Lower lobe of right lung (tissue), 2 donors: Measurements from ENCODE around the gene RIPOR3. TPM values are rescaled to one million over a fixed set of nuclear protein-coding genes. Genes with fewer than 3 reads are reported as not detected.
A peak's percentile ranks its signal among the peaks of the same experiment; 100 is the strongest.

ENCODE experiments used
- ATAC-seq, 2 donors: fragments of 200-7000 bp; cut with Tn5 transposase; one replicate each; pipeline ENCODE4 v1.9.1; 2020 to 2022; ENCODE audit warnings: mild to moderate bottlenecking in 2 of 2, moderate library complexity in 2 of 2
- DNase-seq: peaks from one replicate; pipeline ENCODE4 v3.0.0-alpha.2; 2020
- H3K27ac ChIP-seq: fragments of 200-600 bp; one replicate; pipeline ENCODE4 v1.8.0; 2022
- H3K27me3 ChIP-seq: fragments of 200-600 bp; one replicate; pipeline ENCODE4 v1.8.0; 2022; ENCODE audit warnings: low read depth
- H3K36me3 ChIP-seq: fragments of 200-600 bp; one replicate; pipeline ENCODE4 v1.8.0; 2022; ENCODE audit warnings: mild to moderate bottlenecking
- H3K4me1 ChIP-seq: fragments of 200-600 bp; one replicate; pipeline ENCODE4 v1.8.0; 2022
- H3K4me3 ChIP-seq: fragments of 200-600 bp; one replicate; pipeline ENCODE4 v1.8.0; 2022; ENCODE audit warnings: mild to moderate bottlenecking
- H3K9me3 ChIP-seq: fragments of 200-600 bp; one replicate; pipeline ENCODE4 v1.8.0; 2022
- intact Hi-C: fragments of 100-400 bp; cut with DNase I; formaldehyde crosslinking; loops from one replicate; pipeline ENCODE4 v1.11.0; 2022
- long read RNA-seq: library from polyadenylated mRNA; unstranded; transcript quantifications from one replicate; pipeline ENCODE4 v2.0.0, GENCODE V29; 2021
- total RNA-seq: library from RNA; stranded (reverse); fragmentation: NEBNext Ultra II Directional; extraction: Animal tissue kit (Norgen Biotek cat#: 25700); gene quantifications from one replicate; pipeline ENCODE4 v1.2.1, GENCODE V29; 2021
- TF ChIP-seq, protein P1 (sequence below): fragments of 200-600 bp; IDR thresholded peaks from one replicate; pipeline ENCODE4 v1.8.0; 2022; ENCODE audit warnings: antibody characterized with exemption, mild to moderate bottlenecking
- donor health status: DM: no; HTN: yes; CAD: no; lungs with severe emphysema.

The RIPOR3 gene
- total RNA-seq = 11.0 TPM
- long read RNA-seq, full-length matches to known transcripts = 2 of 34 reads
- long read RNA-seq, partial matches to known transcripts = 12 of 34 reads
- long read RNA-seq, other reads (novel, unspliced or antisense) = 20 of 34 reads

GRCh38 chr20:50690650-50691572, at the start of gene RIPOR3:
RIPOR3 (minus strand) TSS chr20:50691542; CDS start chr20:50691128, 414 bp downstream.
- Histone ChIP-seq H3K27me3 (peaks cover 21% of the 10 kb centered on the region), H3K9me3 (no peaks in the 10 kb centered on the region), H3K27ac (peak within 1 kb of the TSS; percentile 24), H3K4me1 (peaks cover 30% of the 10 kb centered on the region), H3K4me3 (peak within 1 kb of the TSS; percentile 51), H3K36me3 (no peaks in the 10 kb centered on the region)
- intact Hi-C loops = no loop called here
- ATAC-seq (peak; percentile 19 to 51), DNase-seq (no peak)
- TF ChIP-seq, protein P1, sequence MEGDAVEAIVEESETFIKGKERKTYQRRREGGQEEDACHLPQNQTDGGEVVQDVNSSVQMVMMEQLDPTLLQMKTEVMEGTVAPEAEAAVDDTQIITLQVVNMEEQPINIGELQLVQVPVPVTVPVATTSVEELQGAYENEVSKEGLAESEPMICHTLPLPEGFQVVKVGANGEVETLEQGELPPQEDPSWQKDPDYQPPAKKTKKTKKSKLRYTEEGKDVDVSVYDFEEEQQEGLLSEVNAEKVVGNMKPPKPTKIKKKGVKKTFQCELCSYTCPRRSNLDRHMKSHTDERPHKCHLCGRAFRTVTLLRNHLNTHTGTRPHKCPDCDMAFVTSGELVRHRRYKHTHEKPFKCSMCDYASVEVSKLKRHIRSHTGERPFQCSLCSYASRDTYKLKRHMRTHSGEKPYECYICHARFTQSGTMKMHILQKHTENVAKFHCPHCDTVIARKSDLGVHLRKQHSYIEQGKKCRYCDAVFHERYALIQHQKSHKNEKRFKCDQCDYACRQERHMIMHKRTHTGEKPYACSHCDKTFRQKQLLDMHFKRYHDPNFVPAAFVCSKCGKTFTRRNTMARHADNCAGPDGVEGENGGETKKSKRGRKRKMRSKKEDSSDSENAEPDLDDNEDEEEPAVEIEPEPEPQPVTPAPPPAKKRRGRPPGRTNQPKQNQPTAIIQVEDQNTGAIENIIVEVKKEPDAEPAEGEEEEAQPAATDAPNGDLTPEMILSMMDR = no peak

GRCh38 chr20:50737352-50737751, 46.0 kb upstream of the RIPOR3 start:
- Histone ChIP-seq H3K9me3 (no peaks in the 10 kb centered on the region), H3K27me3 (no peaks in the 10 kb centered on the region), H3K36me3 (no peaks in the 10 kb centered on the region), H3K4me1 (peaks cover 13% of the 10 kb centered on the region), H3K4me3 (no peak overlapping the region), H3K27ac (no peak overlapping the region)
- ATAC-seq (peak in 1 of 2 donors; percentile 43), DNase-seq (no peak)
- TF ChIP-seq, protein P1 = no peak
- intact Hi-C loops = no loop called here

- ATAC-seq (no peak), DNase-seq (no peak)
- Histone ChIP-seq H3K4me3 (no peak overlapping the region), H3K4me1 (peaks cover 11% of the 10 kb centered on the region), H3K27ac (peak overlapping the region; percentile 26), H3K36me3 (no peaks in the 10 kb centered on the region), H3K27me3 (peaks cover 4% of the 10 kb centered on the region), H3K9me3 (no peaks in the 10 kb centered on the region)
- intact Hi-C loops = no loop called here
- TF ChIP-seq, protein P1 = no peak
Observed at GRCh38 chr20:50735813-50736212, 44.5 kb upstream of the RIPOR3 start.

DNA sequence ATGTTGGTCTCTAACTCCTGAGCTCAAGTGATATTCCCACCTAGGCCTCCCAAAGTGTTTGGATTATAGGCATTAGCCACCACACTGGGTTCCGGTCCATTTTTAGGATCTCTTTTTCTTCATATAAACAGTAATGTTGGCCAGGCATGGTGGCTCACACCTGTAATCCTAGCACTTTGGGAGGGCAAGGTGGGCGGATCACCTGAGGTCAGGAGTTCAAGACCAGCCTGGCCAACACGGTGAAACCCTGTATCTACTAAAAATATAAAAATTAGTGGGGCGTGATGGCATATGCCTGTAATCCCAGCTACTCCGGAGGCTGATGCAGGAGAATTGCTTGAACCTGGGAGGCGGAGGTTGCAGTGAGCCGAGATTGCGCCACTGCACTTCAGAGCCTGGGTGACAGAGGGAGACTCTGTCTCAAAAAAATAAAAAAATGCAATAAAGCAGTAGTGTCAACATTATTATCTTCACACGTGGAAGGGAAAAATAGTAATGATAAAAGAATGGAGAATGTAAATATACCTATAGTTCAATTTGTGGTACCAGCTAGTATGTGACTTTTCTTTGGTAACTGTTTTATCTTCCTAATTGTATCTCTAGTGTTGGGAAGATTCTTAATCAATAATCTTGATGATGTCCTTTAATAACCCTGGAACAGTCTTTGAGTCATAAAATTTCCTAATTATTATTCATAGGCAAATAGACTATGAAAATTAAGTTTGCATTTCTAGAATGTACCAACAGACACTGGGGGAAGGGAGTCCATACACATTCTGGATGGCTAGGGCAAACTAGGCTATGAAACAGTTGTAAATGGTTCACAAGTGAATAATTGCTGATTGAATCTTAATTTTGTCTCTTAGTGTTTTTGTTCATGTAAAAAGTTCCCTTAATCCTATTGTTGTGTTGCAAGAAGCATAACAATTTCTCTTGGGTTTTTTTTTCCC, 43.7 kb upstream of the RIPOR3 start:
- Histone ChIP-seq H3K9me3 (no peaks in the 10 kb centered on the region), H3K27ac (peak overlapping the region; percentile 26), H3K4me3 (peak overlapping the region; percentile 93), H3K36me3 (no peaks in the 10 kb centered on the region), H3K27me3 (peaks cover 4% of the 10 kb centered on the region), H3K4me1 (peaks cover 17% of the 10 kb centered on the region)
- TF ChIP-seq, protein P1 = no peak
- intact Hi-C loops = no loop called here
- DNase-seq (no peak), ATAC-seq (no peak)
